Esophagus muscularis mucosa (tissue), 4 donors: ENCODE measurements around the gene SMIM14. TPM values are rescaled to one million over a fixed set of nuclear protein-coding genes. Genes with fewer than 3 reads are reported as not detected.
"Not testable (repeated sequence)": the region's sequence is repeated elsewhere in the genome, so short reads cannot be mapped to it uniquely, and the experiment has no call there.

Experiments
- DNase-seq: peaks from one replicate; pipeline ENCODE4 v3.0.0-alpha.2; 2017; ENCODE audit errors: extremely low spot score
- H3K27ac ChIP-seq, 4 donors: fragments of 200-600 bp; sonication (generic); replicated peaks in 1 of 4; 1 replicate in 3 of 4; 2 replicates in 1 of 4; pipeline ENCODE4 v1.5.1; 2016 to 2019; ENCODE audit warnings: mild to moderate bottlenecking in 1 of 4
- H3K27me3 ChIP-seq, 4 donors: fragments of 200-600 bp; sonication (generic); one replicate each; pipeline versions ENCODE4 v1.5.1 to v1.6.0; 2016 to 2019
- H3K36me3 ChIP-seq, 4 donors: fragments of 200-600 bp; sonication (generic); one replicate each; pipeline ENCODE4 v1.5.1; 2016 to 2019
- H3K4me1 ChIP-seq, 4 donors: fragments of 200-600 bp; sonication (generic); one replicate each; pipeline ENCODE4 v1.5.1; 2016 to 2019
- H3K4me3 ChIP-seq, 4 donors: fragments of 200-600 bp; sonication (generic); 1 replicate in 2 of 4; 2 replicates in 2 of 4; pipeline ENCODE4 v1.5.1; 2016 to 2019; ENCODE audit warnings: mild to moderate bottlenecking in 4 of 4, moderate library complexity in 1 of 4
- H3K9me3 ChIP-seq, 4 donors: fragments of 200-600 bp; sonication (generic); 1 replicate in 3 of 4; 2 replicates in 1 of 4; pipeline ENCODE4 v1.5.1; 2016 to 2019
- CTCF ChIP-seq, 3 experiments: fragments of 200-600 bp in 2 of 3; fragments of 450-650 bp in 1 of 3; sonication (generic) in 2 of 3; IDR thresholded peaks; one replicate each; pipeline ENCODE4 v1.5.1; 2017 to 2019; ENCODE audit warnings: antibody characterized with exemption in 3 of 3, mild to moderate bottlenecking in 2 of 3, moderate library complexity in 1 of 3
- EP300 ChIP-seq: sonication (generic); formaldehyde crosslinking; IDR thresholded peaks from one replicate; pipeline ENCODE4 v1.6.1; 2017; ENCODE audit warnings: antibody characterized with exemption
- POLR2A ChIP-seq: fragments of 450-650 bp; IDR thresholded peaks from one replicate; pipeline ENCODE4 v1.6.1; 2017; ENCODE audit warnings: antibody characterized with exemption, moderate library complexity, mild to moderate bottlenecking, low read depth
- POLR2AphosphoS5 ChIP-seq, 2 donors: sonication (generic); formaldehyde crosslinking; IDR thresholded peaks; one replicate each; pipeline ENCODE4 v1.6.1; 2017; ENCODE audit warnings: antibody characterized with exemption in 2 of 2
- WGBS: methylation state at CpG from one replicate; pipeline ENCODE4 v1.1.5; 2018; 5-methylcytosine and 5-hydroxymethylcytosine counted together
- intact Hi-C: fragments of 100-400 bp; cut with DNase I; formaldehyde crosslinking; loops from one replicate; pipeline ENCODE4 v1.15.1; 2023
- total RNA-seq, 4 donors: library from RNA; depleted of rRNA; stranded (reverse); fragments of >200 nt; gene quantifications; one replicate each; pipeline versions ENCODE4 v1.1.0 to v1.2.1, GENCODE V29; 2016

The SMIM14 gene
- total RNA-seq, 4 donors from 2014 or later = 27.3 to 39.0 (median 29.6) TPM

DNA sequence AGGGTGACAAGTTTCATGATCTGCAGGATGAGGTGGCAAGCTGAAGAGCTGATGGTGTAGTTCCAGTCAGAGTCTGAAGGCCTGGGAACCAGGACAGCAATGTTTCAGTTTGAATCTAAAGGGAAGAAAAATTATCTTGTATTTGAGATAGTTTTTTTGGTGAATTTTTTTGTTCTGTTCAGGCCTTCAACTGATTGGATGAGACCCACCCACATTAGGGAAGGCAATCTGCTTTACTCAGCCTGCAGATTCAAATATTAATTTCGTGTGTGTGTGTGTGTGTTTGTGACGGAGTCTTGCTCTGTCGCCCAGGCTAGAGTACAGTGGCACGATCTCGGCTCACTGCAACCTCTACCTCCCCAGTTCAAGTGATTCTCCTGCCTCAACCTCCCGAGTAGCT, 22.1 kb upstream of the SMIM14 start:
- no peak for DNase-seq
- peaks cover 0 to 6% (median 3%) of the 10 kb centered on the region in 4 donors for H3K4me1 ChIP-seq
- H3K27me3 ChIP-seq = no peaks in the 10 kb centered on the region
- WGBS = 93% methylated on average over 6 of the region's 6 CpGs
- H3K4me3 ChIP-seq = no peak overlapping the region
- no peak overlapping the region for H3K27ac ChIP-seq
- H3K36me3 ChIP-seq = no peaks in the 10 kb centered on the region
- TF ChIP-seq EP300 (no peak), CTCF (IDR thresholded peaks at IDR 0.05) (no peak), POLR2AphosphoS5 (IDR thresholded peaks at IDR 0.05) (no peak), POLR2A (no peak)
- intact Hi-C loops = no loop called here
- no peaks in the 10 kb centered on the region for H3K9me3 ChIP-seq

GRCh38 chr4:39660045-39660444, 21.4 kb upstream of the SMIM14 start:
- H3K4me1 ChIP-seq = peaks cover 0 to 13% (median 3%) of the 10 kb centered on the region in 4 donors
- no peaks in the 10 kb centered on the region for H3K9me3 ChIP-seq
- no peak for TF ChIP-seq POLR2A
- no peak for TF ChIP-seq CTCF (IDR thresholded peaks at IDR 0.05)
- no peak for TF ChIP-seq EP300
- 86% methylated on average over 6 of the region's 6 CpGs for WGBS
- H3K4me3 ChIP-seq = no peak overlapping the region
- H3K27me3 ChIP-seq = no peaks in the 10 kb centered on the region
- no peak for DNase-seq
- H3K36me3 ChIP-seq = no peaks in the 10 kb centered on the region
- H3K27ac ChIP-seq = no peak overlapping the region
- intact Hi-C loops = no loop called here

DNA sequence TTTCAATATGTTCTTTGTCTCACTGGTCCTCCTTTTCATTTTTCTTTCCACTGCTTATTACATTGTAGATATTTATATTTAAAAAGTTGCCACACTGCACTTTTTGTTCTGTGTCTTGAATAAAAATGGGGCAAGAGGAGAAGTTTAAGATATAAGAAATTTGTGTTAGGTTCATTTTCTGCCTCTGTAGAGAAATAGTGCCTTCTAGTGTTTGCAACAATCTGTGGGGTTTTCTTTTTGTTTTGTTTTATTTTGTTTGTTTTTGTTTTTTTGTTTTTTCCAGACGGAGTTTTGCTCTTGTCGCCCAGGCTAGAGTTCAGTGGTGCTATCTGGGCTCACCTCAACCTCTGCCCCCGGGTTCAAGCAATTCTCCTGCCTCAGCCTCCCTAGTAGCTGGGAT, 20.1 kb upstream of the SMIM14 start:
- intact Hi-C loops = no loop called here
- H3K4me3 ChIP-seq = no peak overlapping the region
- no peaks in the 10 kb centered on the region for H3K9me3 ChIP-seq
- DNase-seq = no peak
- no peaks in the 10 kb centered on the region for H3K27me3 ChIP-seq
- peak; percentile 19 to 41 (median 30) for TF ChIP-seq CTCF (IDR thresholded peaks at IDR 0.05)
- TF ChIP-seq POLR2AphosphoS5 (IDR thresholded peaks at IDR 0.05) = no peak
- no peak overlapping the region for H3K27ac ChIP-seq
- H3K4me1 ChIP-seq = peaks cover 0 to 19% (median 3%) of the 10 kb centered on the region in 4 donors
- H3K36me3 ChIP-seq = no peaks in the 10 kb centered on the region
- 77% methylated on average over 3 of the region's 3 CpGs for WGBS

- Histone ChIP-seq H3K9me3 (no peaks in the 10 kb centered on the region), H3K27me3 (no peaks in the 10 kb centered on the region), H3K4me1 (peaks cover 0 to 19% (median 3%) of the 10 kb centered on the region in 4 donors), H3K4me3 (no peak overlapping the region), H3K27ac (no peak overlapping the region), H3K36me3 (no peaks in the 10 kb centered on the region)
- TF ChIP-seq EP300 (no peak), POLR2AphosphoS5 (IDR thresholded peaks at IDR 0.05) (no peak), POLR2A (no peak), CTCF (IDR thresholded peaks at IDR 0.05) (no peak)
- WGBS = 94% methylated on average over 6 of the region's 6 CpGs
- DNase-seq = no peak
- intact Hi-C loops = no loop called here
Measured at GRCh38 chr4:39657465-39657864, 18.8 kb upstream of the SMIM14 start.

DNA sequence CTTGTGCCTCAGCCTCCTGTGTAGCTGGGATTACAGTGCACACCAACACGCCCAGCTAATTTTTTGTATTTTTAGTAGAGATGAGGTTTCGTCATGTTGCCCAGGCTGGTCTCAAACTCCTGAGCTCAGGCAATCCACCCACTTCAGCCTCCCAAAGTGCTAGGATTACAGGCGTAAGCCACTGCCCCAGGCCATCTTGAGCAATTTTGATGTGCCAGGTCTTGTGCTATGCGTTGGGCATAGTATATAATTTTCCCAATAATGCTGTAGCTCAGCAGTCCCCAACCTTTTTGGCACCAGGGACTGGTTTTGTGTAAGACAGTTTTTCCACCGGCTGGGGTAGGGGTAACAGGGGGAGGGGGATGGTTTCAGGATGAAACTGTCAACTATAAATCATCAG, 18.0 kb upstream of the SMIM14 start:
- DNase-seq, H3K27me3 ChIP-seq, H3K36me3 ChIP-seq, H3K4me3 ChIP-seq, H3K9me3 ChIP-seq, intact Hi-C loops: not testable (repeated sequence)
- WGBS = 95% methylated on average over 5 of the region's 5 CpGs
- peaks cover 0 to 19% (median 3%) of the 10 kb centered on the region in 4 donors for H3K4me1 ChIP-seq
- peak overlapping the region in 3 of 4 donors; percentile 48 to 63 (median 57) for H3K27ac ChIP-seq
